NCI-H446 treated with DMSO at 0.1 percent for 48 hours (cell line): ENCODE data around the gene SORCS2.

Experiments used
- DNase-seq: peaks from one replicate; lab custom pipeline; 2025; lab: John Stamatoyannopoulos, UW

The SORCS2 gene

DNA sequence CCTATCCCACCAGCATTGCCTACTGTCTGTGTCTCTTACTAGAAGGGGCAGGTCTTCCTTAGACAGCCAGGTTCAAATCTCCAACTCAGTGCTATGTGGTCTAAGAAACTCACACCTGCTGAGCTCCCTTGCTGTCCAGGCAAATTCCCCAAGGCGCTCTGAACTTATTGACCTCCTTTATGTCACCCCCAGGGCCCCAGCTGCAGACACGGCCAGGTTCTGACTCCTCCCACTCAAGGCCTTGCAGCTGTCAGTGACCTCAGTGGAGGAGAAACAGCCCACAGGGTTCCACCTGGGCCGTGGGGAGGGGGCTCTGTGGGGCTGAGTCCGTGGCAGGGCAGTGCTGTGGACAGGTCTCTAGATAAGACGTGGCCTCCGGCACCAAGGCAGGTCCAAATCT lies 284.5 kb downstream of the SORCS2 start:
- DNase-seq = no peak

DNA sequence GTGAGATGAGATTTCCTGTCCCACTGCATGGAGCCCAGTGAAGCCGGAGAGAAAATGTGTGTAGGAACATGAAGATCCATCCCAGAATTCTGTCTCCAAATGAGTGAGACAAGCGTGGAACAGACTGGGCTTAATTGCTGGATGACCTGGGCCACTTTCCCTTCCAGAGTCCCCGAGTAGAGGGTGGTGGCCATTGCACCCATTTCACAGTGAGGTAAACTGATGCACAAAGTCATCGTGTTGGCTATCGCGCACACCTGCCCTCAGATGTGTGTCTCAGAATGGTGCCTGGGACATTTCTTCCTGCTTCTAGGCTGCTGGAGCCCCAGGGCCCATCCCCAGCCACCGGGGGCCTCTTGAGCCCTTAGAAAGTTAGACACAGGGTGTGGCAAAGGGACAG lies 285.4 kb downstream of the SORCS2 start:
- no peak for DNase-seq

DNA sequence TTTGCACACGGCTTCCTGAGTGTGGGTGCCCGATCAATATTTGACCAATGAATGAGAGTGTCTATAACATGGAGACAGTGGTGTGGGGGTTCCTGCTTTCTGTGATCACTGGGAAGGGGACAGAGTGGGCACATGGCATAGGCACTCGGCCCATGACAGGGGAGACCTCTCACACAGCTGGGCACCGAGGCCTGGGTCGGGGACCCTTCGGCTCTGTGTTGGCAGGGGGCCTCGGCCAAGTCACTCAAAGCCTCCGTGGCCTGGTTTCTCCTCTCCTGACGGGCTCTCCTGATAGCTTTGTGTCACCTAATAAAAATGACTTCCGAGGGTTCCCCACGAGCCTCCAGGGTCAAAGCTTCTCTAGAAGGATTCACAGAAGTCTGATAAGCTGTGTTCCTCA lies 286.3 kb downstream of the SORCS2 start:
- DNase-seq = no peak

GRCh38 chr4:7480423-7480822 lies 288.1 kb downstream of the SORCS2 start:
- DNase-seq = no peak

DNA sequence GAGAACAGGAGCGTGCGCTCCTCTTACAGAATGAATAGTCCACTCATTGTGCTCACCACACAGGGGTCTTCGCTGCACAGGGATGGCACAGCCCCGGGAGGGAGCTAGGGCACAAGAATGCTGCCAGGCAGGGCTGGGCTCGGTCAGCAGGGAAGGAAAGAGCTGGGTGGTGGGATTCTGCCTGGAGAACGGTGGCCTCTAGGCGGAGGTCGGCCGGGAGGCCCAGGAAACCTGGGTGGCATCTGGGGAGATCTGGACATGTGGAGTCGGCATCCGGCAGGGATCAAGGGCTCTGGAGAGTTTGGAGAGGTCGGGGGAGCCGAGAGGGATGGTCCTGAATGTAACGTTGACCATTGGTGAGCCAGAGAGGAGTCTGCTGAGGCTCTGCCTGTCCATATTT lies 288.9 kb downstream of the SORCS2 start:
- DNase-seq = no peak

GRCh38 chr4:7485096-7485495 lies 292.8 kb downstream of the SORCS2 start:
- DNase-seq = no peak

GRCh38 chr4:7486101-7486500 lies 293.8 kb downstream of the SORCS2 start:
- no peak for DNase-seq

- DNase-seq = no peak
Observed at GRCh38 chr4:7487502-7487901, 295.2 kb downstream of the SORCS2 start.

DNA sequence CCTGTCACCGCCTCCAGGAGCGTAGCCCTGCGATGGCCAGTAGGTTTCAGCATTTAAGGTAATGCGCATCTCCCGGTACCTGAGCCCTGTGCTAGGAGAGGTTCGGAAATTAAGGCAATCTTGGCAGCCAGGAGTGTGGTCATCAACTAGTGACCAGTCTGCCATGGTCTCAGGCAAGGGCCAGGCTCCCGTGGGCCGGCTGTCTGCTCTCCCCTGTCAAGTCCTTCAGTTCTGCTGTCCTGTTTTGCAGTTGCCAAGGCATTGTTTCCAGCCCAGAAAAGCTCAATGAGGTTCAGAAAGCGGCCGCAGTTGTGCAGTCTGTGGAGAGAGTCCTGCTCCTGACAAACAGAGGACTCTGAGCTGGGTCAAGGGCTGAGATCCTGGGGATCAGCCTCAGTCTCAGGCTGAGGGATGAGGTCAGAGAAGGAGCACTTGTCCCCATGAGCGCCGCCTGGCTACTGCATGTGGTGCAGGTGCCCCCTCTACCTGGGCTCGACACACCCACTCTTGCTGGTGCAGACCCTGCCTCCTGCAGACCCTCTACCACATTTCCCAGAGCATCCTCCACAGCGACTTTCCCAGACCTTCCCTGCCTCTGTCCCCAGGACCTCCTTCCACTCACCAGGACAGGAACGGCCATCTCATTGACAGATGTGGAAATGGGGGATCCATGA lies 295.8 kb downstream of the SORCS2 start:
- no peak for DNase-seq

GRCh38 chr4:7491915-7492314 lies 299.6 kb downstream of the SORCS2 start:
- DNase-seq = no peak

DNA sequence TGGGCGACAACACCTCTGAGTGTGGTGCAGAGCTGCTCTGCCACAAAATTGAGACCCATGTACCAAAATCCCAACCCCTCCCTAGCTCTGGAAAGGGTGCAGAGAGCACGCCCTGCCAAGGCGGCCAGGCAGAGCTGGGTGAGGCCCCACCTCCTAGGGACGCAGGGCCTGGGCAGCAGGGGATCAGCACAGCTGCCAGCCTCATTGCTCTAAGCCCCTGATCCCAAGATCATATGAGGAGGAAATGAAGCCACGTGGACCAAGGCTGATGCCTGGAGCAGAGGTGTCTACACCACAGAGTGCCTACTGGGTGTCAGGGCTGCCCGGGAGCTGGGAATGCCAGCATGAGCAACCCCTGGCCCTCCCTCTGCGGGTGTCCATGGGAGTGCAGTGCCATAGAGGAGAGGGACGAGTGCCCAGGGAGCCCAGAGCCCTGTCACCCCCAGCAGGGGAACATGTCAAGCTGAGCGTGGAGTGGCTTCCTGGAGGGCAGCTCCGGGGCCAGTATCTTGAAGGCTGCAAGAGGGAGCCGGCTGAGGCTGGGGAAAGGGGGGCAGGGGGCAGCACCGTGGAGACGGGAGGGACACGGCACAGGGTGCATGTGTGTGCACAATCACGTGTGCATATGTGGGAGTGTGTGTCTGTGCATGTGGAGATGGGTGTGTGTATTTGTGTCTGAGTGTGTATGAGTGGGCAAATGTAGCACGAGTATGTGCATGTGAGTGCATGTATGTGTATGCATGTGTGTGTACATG lies 306.3 kb downstream of the SORCS2 start:
- no peak for DNase-seq

GRCh38 chr4:7499661-7500060 lies 307.3 kb downstream of the SORCS2 start:
- no peak for DNase-seq

DNA sequence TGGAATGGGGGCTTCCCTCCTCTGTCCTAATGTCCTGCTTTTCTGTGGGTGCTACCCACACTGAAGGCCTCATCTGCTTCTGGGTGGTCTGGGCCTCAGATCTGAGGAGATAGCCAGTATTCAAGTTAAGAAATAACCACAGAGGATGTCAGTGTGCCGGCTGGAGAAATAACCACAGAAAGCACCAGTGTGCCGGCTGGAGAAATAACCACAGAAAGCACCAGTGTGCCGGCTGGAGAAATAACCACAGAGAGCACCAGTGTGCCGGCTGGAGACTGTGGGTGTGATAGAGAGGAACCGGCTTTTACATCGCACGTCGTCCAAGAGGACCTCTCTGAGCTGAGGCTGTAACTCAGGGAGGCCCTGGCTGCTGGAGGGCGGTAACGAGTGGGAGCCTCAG lies 308.1 kb downstream of the SORCS2 start:
- DNase-seq = no peak

- no peak for DNase-seq
Observed at GRCh38 chr4:7501314-7501713, 309.0 kb downstream of the SORCS2 start.

- no peak for DNase-seq
Observed at GRCh38 chr4:7501873-7502272, 309.5 kb downstream of the SORCS2 start.

DNA sequence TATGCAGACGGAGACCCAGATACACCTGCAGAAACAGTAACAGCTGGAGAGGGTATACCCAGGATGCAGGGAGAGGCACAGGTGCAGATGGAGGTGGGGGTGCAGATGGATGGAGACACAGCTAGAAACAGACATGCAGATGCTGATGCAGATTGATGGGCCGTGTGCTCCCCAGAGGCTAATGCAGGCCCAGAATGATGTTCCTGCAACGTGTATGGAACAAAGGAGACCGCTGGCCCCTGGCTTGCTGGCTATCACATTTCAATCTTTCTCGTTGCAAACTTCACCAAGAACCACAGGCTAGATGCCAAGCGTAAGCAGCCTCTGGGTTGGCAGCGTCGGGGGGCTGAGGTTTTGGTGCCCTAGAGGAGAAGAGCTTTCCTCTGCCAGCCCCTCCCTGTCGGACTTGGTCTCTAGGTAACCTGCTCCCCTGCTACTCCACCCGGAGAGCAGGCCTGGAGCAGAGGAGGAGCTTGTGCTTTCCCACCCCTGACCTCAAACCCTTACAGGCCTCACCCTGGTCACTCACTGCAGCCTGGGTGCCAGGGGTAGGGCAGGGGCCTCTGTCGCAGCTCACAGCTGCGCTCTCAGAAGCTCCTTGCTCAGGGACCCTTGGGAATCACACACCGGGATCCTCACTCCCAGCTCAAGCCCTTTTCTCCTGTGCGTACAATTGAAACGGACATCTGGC lies 311.4 kb downstream of the SORCS2 start:
- no peak for DNase-seq

DNA sequence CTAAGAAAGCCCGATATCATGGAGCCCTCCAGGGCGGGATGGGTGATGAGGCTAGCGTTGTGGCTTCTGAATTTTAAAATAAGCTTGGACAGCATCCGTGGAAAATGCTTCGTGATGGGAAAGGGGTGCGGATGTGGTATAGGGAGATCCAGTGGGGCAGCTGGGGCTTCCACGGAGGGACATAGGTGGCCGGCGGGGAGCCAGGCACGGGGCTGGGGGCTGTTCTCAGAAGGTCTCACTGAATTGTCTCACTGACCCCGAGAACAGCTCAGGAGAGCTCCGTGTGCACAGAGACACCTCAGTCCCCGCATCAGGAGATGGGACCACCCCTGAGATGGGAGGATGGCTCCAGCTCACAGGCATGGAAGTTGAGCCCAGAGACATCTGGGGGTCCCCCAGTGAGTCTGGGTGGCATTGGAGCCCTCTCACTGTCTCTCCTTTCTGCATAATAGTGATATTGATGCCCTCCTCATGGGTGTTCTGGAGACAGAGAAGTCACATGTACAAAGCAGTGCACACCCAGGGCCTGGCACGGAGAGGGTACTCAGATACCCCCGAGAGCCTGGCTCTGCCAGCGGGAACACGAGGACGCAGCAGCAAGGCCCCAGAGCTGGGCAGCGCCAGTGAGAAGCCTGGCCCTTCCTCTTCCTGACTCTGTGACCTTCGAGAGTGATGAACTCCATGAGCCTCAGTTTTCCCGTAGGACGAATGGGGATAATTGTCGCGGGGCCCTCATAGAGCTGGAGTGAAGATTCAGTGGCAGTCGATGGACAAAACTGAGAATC lies 313.0 kb downstream of the SORCS2 start:
- DNase-seq = no peak

DNA sequence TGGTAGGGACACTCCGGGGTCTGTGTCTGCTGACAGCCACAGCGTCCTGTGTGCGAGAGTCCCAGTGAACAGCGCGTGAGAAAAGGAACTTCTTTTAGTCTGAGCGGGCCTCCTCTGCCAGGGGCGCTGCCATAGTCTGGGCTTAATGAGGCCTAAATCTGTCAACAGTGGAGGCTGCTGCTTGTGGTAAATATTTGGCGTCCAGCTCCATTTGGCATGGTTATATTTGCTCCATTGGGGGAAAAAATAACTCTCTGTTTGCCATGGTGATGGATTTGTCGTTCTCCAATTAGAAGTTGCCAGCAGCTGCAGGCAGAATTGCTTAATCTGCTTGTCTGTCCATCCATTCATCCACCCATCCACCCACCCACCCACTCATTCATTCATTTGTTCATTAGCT lies 313.8 kb downstream of the SORCS2 start:
- peak; percentile 1 for DNase-seq

DNA sequence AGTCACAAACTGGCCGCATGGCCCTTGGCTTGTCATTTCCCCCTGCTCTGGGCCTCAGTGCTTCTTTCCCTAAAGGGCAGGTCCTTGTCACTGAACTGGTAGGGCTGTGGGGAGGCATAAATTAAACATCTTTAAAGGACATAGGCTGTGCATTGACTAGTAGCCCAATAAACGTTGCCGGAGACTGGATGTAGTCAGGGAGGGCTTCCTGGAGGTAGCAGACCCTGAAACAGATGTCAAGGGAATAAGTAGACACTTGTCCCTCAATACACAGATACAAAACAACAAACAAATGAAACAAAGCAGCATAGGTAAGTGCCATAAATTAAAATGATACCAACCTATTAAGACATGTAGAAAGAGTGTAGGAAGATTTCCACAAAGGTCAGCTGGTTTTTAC lies 314.2 kb downstream of the SORCS2 start:
- no peak for DNase-seq

DNA sequence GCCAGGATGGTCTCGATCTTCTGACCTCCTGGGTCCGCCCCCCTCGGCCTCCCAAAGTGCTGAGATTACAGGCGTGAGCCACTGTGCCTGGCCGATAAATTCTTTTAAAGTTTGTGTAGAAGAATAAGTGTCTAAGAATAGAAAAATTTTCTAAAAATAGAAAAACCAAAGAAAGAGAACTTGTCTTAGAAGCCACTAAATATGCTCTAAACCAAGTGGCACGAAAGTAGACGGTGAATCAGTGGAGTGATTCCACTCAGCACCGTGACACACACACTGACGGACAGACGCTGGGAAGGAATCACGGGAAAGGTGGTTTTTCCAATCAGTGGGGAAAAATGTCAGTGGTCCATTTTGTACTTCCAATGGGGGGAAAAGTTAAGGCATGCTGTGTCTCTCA lies 315.0 kb downstream of the SORCS2 start:
- DNase-seq = no peak

- DNase-seq = no peak
Observed at GRCh38 chr4:7510066-7510465, 317.7 kb downstream of the SORCS2 start.

DNA sequence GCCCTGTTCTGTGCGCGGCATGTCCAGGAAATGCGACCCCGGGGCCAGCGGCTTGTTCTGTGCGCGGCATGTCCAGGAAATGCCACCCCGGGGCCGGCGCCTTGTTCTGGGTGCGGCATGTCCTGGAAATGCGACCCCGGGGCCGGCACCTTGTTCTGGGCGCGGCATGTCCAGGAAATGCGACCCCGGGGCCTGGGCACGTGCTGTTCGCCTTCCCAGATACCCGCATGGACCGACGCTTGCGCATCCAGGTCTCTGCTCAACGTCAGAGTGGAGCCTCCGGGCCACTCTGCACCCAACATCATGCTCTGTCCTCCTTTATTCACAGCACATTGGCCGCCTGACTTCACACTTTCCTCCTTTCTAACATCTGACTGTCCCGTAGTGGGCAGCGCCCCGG lies 318.2 kb downstream of the SORCS2 start:
- no peak for DNase-seq
